H1 (cell line): ENCODE data around the gene PCED1B. TPM values are rescaled to one million over a fixed set of nuclear protein-coding genes. Genes with fewer than 3 reads are reported as not detected.

Experiments used
- HDAC2 ChIP-seq, 2 experiments: fragments of 300-600 bp in 1 of 2; sonication (generic) in 1 of 2; IDR thresholded peaks; 2 replicates each; pipeline ENCODE4 v1.6.1; 2011 to 2012; ENCODE audit warnings: low read depth in 2 of 2, low read length in 2 of 2, mild to moderate bottlenecking in 2 of 2, moderate library complexity in 2 of 2, borderline replicate concordance in 1 of 2, inconsistent platforms in 1 of 2
- SIN3A ChIP-seq, 2 experiments: IDR thresholded peaks in 1 of 2; conservative IDR thresholded peaks in 1 of 2; 2 replicates each; pipeline ENCODE4 v1.6.1; 2011 to 2012; ENCODE audit warnings: low read length in 2 of 2, improper control_type of control experiment in 1 of 2, low read depth in 1 of 2, mild to moderate bottlenecking in 1 of 2
- SIRT6 ChIP-seq: IDR thresholded peaks from one replicate; pipeline ENCODE4 v1.7.1; 2012; ENCODE audit warnings: low read length, inconsistent platforms
- TAF1 ChIP-seq: IDR thresholded peaks from 2 replicates; pipeline ENCODE4 v1.6.1; 2011; ENCODE audit warnings: mild to moderate bottlenecking, low read depth, low read length
- polyA plus RNA-seq, 7 experiments: library from polyadenylated mRNA; depleted of rRNA in 3 of 7; stranded (reverse) in 5 of 7; unstranded in 2 of 7; fragments of >200 nt in 5 of 7; fragments of 200-250 nt in 2 of 7; gene quantifications; 1 replicate in 5 of 7; 2 replicates in 1 of 7; 4 replicates in 1 of 7; pipeline versions ENCODE4 v1.2.1 to v1.2.3, GENCODE V29; 2011 to 2013; ENCODE audit warnings: missing spikeins in 2 of 7, mixed read lengths in 2 of 7
- total RNA-seq: library from RNA; stranded (reverse); fragmentation: NEBNext Ultra II Directional; extraction: Animal tissue kit (Norgen Biotek cat#: 25700); gene quantifications from 2 replicates; pipeline ENCODE4 v1.2.1, GENCODE V29; 2021

The PCED1B gene
- total and polyA plus RNA-seq, 2 of the 8 experiments (the other 6 are each of a cell fraction or from before 2014, with no cell fraction given), result 4.7 to 5.4 TPM

DNA sequence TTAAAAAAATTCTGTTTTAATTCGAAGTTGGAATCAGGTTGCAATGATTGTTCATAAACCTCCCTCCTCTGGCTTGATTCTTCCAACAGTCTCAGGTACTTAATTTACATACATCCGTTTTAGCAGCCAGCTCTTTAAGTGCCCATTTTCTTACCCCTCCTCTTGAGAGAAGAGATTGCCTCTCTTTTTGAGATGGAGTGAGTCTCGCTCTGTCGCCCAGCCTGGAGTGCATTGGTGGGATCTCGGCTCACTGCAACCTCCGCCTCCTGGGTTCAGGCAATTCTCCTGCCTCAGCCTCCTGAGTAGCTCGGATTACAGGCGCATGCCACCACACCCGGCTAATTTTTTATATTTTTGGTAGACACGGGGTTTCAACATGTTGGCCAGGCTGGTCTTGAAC, 146.8 kb downstream of the PCED1B start (continued):
- TF ChIP-seq TAF1, result no peak
- TF ChIP-seq SIN3A (conservative IDR thresholded peaks at IDR 0.05 in 1 of 2, IDR thresholded peaks at IDR 0.05 in 1 of 2; ENCODE audit: low read depth in 1 of 2, low read length in 2 of 2), result no peak
- TF ChIP-seq SIRT6, result no peak
- no peak for TF ChIP-seq HDAC2 (IDR thresholded peaks at IDR 0.05; ENCODE audit: borderline replicate concordance in 1 of 2, low read depth in 2 of 2, low read length in 2 of 2)
